GM12878 (cell line): ENCODE data around the gene E2F2. TPM values are rescaled to one million over a fixed set of nuclear protein-coding genes. Genes with fewer than 3 reads are reported as not detected.

Experiments used
- ATAC-seq: fragments of 200-7000 bp; cut with Tn5 transposase; 3 replicates; pipeline ENCODE4 v1.9.1; 2020; ENCODE audit warnings: mild to moderate bottlenecking, moderate library complexity
- BruUV-seq: library from RNA; stranded (reverse); fragments of 400-500 nt; replicated peaks from 2 replicates; lab custom pipeline; 2021; lab: Mats Ljungman, UMichigan
- CTCF ChIA-PET: fragments of 300-600 bp; sonication (Branson Sonifier 250); formaldehyde crosslinking; extraction: SDS; loops from one replicate; lab custom pipeline; 2021; ENCODE audit warnings: inconsistent platforms; lab: Yijun Ruan, JAX
- POLR2A ChIA-PET: fragments of 350-600 bp; formaldehyde crosslinking; extraction: SDS; loops from one replicate; lab custom pipeline; 2021; ENCODE audit warnings: inconsistent platforms; lab: Charles Lee
- RAD21 ChIA-PET: fragments of 300-600 bp; sonication (Branson Sonifier 250); formaldehyde crosslinking; loops from one replicate; lab custom pipeline; 2023; ENCODE audit warnings: antibody characterized with exemption; ENCODE audit not compliant: unreplicated experiment; lab: Charles Lee
- SMC1A ChIA-PET: fragments of 300-600 bp; sonication (Branson Sonifier 250); formaldehyde crosslinking; loops from one replicate; lab custom pipeline; 2023; ENCODE audit not compliant: unreplicated experiment, uncharacterized antibody; lab: Charles Lee
- DNase-seq: peaks from one replicate; pipeline ENCODE4 v3.0.0-alpha.2; 2011; ENCODE audit warnings: low read depth, low spot score
- FAIRE-seq: peaks from 3 replicates; lab custom pipeline; 2011; peaks lifted over from hg19 to GRCh38; lab: Jason Lieb, UNC
- H2AFZ ChIP-seq: 2 replicates; pipeline ENCODE4 v1.6.0; 2011; ENCODE audit warnings: low read depth, low read length, control low read depth; ENCODE audit not compliant: control insufficient read depth
- H3K27ac ChIP-seq: 2 replicates; pipeline ENCODE4 v1.5.1; 2011; ENCODE audit warnings: control low read depth; ENCODE audit not compliant: control insufficient read depth, insufficient read depth
- H3K27me3 ChIP-seq, 2 experiments: replicated peaks in 1 of 2; 2 replicates each; pipeline versions ENCODE4 v1.6.0 to v1.6.1; 2011; ENCODE audit warnings: low read length in 1 of 2; ENCODE audit not compliant: control insufficient read depth in 2 of 2, insufficient read depth in 2 of 2
- H3K36me3 ChIP-seq, 2 experiments: 2 replicates each; pipeline ENCODE4 v1.5.1; 2011; ENCODE audit warnings: low read length in 1 of 2; ENCODE audit not compliant: control insufficient read depth in 2 of 2, insufficient read depth in 2 of 2
- H3K4me1 ChIP-seq: 2 replicates; pipeline ENCODE4 v1.6.1; 2011; ENCODE audit warnings: mild to moderate bottlenecking, low read length, moderate library complexity, mixed read lengths; ENCODE audit not compliant: control insufficient read depth, insufficient read depth
- H3K4me2 ChIP-seq: 2 replicates; pipeline ENCODE4 v1.6.0; 2011; ENCODE audit warnings: control low read depth; ENCODE audit not compliant: control insufficient read depth, insufficient read depth
- H3K4me3 ChIP-seq: fragments of 200-600 bp; sonication (generic); 2 replicates; pipeline ENCODE4 v1.5.1; 2016
- H3K79me2 ChIP-seq: 2 replicates; pipeline ENCODE4 v1.6.0; 2011; ENCODE audit warnings: low read length; ENCODE audit not compliant: control insufficient read depth, insufficient read depth
- H3K9ac ChIP-seq: 2 replicates; pipeline ENCODE4 v1.8.0; 2011; ENCODE audit warnings: low read length, control low read depth, mixed read lengths; ENCODE audit not compliant: control insufficient read depth, insufficient read depth
- H3K9me3 ChIP-seq: replicated peaks from 3 replicates; pipeline ENCODE4 v1.5.1; 2011; ENCODE audit warnings: mild to moderate bottlenecking, low read length; ENCODE audit not compliant: control insufficient read depth, insufficient read depth
- H4K20me1 ChIP-seq: 2 replicates; pipeline ENCODE4 v1.6.0; 2011; ENCODE audit not compliant: control insufficient read depth, insufficient read depth
- ATF7 ChIP-seq: fragments of 450-650 bp; IDR thresholded peaks from 2 replicates; pipeline ENCODE4 v1.6.1; 2016; ENCODE audit warnings: low read depth, mild to moderate bottlenecking
- ESRRA ChIP-seq: IDR thresholded peaks from 2 replicates; pipeline ENCODE4 v1.6.1; 2012; ENCODE audit warnings: mild to moderate bottlenecking, low read length, improper control_type of control experiment
- IRF4 ChIP-seq: IDR thresholded peaks from 2 replicates; pipeline ENCODE4 v1.6.1; 2011; ENCODE audit warnings: low read depth, low read length
- TAF1 ChIP-seq: IDR thresholded peaks from 2 replicates; pipeline ENCODE4 v1.6.1; 2011; ENCODE audit warnings: mild to moderate bottlenecking, low read depth, low read length, borderline replicate concordance
- ZBTB40 ChIP-seq: fragments of 450-650 bp; IDR thresholded peaks from 2 replicates; pipeline ENCODE4 v1.6.1; 2016; ENCODE audit warnings: mild to moderate bottlenecking, moderate library complexity, borderline replicate concordance
- ZNF24 ChIP-seq: fragments of 450-650 bp; IDR thresholded peaks from 2 replicates; pipeline ENCODE4 v1.6.1; 2017; ENCODE audit warnings: antibody characterized with exemption, mild to moderate bottlenecking
- ZSCAN29 ChIP-seq: fragments of 450-650 bp; IDR thresholded peaks from 2 replicates; pipeline ENCODE4 v1.6.1; 2017; ENCODE audit warnings: mild to moderate bottlenecking, moderate library complexity
- ZZZ3 ChIP-seq: IDR thresholded peaks from 2 replicates; pipeline ENCODE4 v1.6.1; 2011; ENCODE audit warnings: low read depth; ENCODE audit not compliant: control insufficient read depth, insufficient read length
- WGBS: methylation state at CpG from one replicate; pipeline ENCODE4 v1.1.6; 2016; ENCODE audit warnings: low lambda C conversion rate; ENCODE audit not compliant: insufficient replicate concordance, insufficient coverage; ENCODE audit errors: missing lambda C conversion rate; 5-methylcytosine and 5-hydroxymethylcytosine counted together
- in situ Hi-C: fragments of 300-500 bp; cut with MboI; formaldehyde crosslinking; loops from 9 replicates; pipeline ENCODE4 v1.14.3; 2018; ENCODE audit warnings: mixed read lengths
- intact Hi-C: fragments of 100-400 bp; cut with micrococcal nuclease; formaldehyde crosslinking; loops from one replicate; pipeline ENCODE4 v1.14.2; 2022; ENCODE audit not compliant: unreplicated experiment
- polyA plus RNA-seq, 11 experiments: library from polyadenylated mRNA; depleted of rRNA in 4 of 11; unstranded in 6 of 11; stranded (reverse) in 5 of 11; fragments of >200 nt; fragmentation: Nextera tagmentation in 4 of 11; fragmentation: Illumina TruSeq in 1 of 11; extraction: Ambion mirVana in 4 of 11; extraction: Trizol in 1 of 11; gene quantifications; 1 replicate in 1 of 11; 2 replicates in 10 of 11; pipeline versions ENCODE4 v1.2.1 to v1.2.3, GENCODE V29; 2011 to 2016; ENCODE audit warnings: inconsistent platforms in 2 of 11, missing spikeins in 2 of 11, low read depth in 1 of 11
- total RNA-seq, 4 experiments: library from RNA; depleted of rRNA in 3 of 4; stranded (reverse); fragments of >200 nt in 3 of 4; fragmentation: Illumina TruSeq in 1 of 4; extraction: Trizol in 1 of 4; gene quantifications; 2 replicates each; pipeline versions ENCODE4 v1.2.1 to v1.2.3, GENCODE V29; 2013 to 2021
- TF ChIP-seq, protein P1 (sequence below): fragments of 450-650 bp; formaldehyde crosslinking; IDR thresholded peaks from 2 replicates; pipeline ENCODE4 v1.5.0; 2022; ENCODE audit warnings: mild to moderate bottlenecking, missing genetic modification characterization
- TF ChIP-seq, protein P2 (sequence below): IDR thresholded peaks from 2 replicates; pipeline ENCODE4 v1.6.1; 2011; ENCODE audit warnings: borderline replicate concordance, low read depth, mild to moderate bottlenecking, moderate library complexity, low read length; ENCODE audit not compliant: insufficient read depth, poor library complexity, severe bottlenecking

Gene E2F2
- total and polyA plus RNA-seq, 10 of the 15 experiments (the other 5 are each of a cell fraction or from before 2014, with no cell fraction given), result 3.8 to 27.2 (median 14.6) TPM

GRCh38 chr1:23492132-23492720, 38.8 kb downstream of the E2F2 start:
- ChIA-PET RAD21 (no interaction called here), POLR2A (interaction anchor here (0.8 kb wide), 1 partner anchor 37 kb away, joined by 3 read pairs; no protein-coding TSS in a partner anchor), SMC1A (interaction anchor here (10.7 kb wide), 1 partner anchor 48 kb away, joined by 258 read pairs; no protein-coding TSS in a partner anchor), CTCF (interaction anchor here (0.6 to 11.8 kb wide), 3 partner anchors 41 to 635 kb away, joined by 3 to 784 read pairs (median 9); partner anchors contain the start of gene E2F2)
- Histone ChIP-seq H3K9me3 (no peaks in the 10 kb centered on the region), H3K9ac (no peak overlapping the region), H3K4me1 (no peaks in the 10 kb centered on the region), H3K27me3 (no peaks in the 10 kb centered on the region), H3K4me2 (no peak overlapping the region), H4K20me1 (no peaks in the 10 kb centered on the region)
- DNase-seq (no peak), ATAC-seq (no peak)
- WGBS, result 54% methylated on average over 3 of the region's 3 CpGs
- intact Hi-C loops (no loop called here), in situ Hi-C loops (no loop called here)
- no TSS peak for BruUV-seq
- TF ChIP-seq, protein P1, sequence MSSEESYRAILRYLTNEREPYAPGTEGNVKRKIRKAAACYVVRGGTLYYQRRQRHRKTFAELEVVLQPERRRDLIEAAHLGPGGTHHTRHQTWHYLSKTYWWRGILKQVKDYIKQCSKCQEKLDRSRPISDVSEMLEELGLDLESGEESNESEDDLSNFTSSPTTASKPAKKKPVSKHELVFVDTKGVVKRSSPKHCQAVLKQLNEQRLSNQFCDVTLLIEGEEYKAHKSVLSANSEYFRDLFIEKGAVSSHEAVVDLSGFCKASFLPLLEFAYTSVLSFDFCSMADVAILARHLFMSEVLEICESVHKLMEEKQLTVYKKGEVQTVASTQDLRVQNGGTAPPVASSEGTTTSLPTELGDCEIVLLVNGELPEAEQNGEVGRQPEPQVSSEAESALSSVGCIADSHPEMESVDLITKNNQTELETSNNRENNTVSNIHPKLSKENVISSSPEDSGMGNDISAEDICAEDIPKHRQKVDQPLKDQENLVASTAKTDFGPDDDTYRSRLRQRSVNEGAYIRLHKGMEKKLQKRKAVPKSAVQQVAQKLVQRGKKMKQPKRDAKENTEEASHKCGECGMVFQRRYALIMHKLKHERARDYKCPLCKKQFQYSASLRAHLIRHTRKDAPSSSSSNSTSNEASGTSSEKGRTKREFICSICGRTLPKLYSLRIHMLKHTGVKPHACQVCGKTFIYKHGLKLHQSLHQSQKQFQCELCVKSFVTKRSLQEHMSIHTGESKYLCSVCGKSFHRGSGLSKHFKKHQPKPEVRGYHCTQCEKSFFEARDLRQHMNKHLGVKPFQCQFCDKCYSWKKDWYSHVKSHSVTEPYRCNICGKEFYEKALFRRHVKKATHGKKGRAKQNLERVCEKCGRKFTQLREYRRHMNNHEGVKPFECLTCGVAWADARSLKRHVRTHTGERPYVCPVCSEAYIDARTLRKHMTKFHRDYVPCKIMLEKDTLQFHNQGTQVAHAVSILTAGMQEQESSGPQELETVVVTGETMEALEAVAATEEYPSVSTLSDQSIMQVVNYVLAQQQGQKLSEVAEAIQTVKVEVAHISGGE (CRISPR knock-in tag), result no peak
- TF ChIP-seq ZNF24 (no peak), ZSCAN29 (no peak), ATF7 (no peak), IRF4 (no peak), ZZZ3 (no peak), ZBTB40 (no peak), ESRRA (no peak), TAF1 (no peak)
- TF ChIP-seq, protein P2, sequence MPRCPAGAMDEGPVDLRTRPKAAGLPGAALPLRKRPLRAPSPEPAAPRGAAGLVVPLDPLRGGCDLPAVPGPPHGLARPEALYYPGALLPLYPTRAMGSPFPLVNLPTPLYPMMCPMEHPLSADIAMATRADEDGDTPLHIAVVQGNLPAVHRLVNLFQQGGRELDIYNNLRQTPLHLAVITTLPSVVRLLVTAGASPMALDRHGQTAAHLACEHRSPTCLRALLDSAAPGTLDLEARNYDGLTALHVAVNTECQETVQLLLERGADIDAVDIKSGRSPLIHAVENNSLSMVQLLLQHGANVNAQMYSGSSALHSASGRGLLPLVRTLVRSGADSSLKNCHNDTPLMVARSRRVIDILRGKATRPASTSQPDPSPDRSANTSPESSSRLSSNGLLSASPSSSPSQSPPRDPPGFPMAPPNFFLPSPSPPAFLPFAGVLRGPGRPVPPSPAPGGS, result no peak
- TF ChIP-seq, all 136 proteins: peak for 0
- no peak for FAIRE-seq
- Histone ChIP-seq H3K27ac (no peak overlapping the region), H3K79me2 (no peaks in the 10 kb centered on the region), H3K36me3 (no peaks in the 10 kb centered on the region), H3K4me3 (no peak overlapping the region), H2AFZ (no peak overlapping the region)
